Measurements from ENCODE around the gene RGS10.

Gene RGS10

DNA sequence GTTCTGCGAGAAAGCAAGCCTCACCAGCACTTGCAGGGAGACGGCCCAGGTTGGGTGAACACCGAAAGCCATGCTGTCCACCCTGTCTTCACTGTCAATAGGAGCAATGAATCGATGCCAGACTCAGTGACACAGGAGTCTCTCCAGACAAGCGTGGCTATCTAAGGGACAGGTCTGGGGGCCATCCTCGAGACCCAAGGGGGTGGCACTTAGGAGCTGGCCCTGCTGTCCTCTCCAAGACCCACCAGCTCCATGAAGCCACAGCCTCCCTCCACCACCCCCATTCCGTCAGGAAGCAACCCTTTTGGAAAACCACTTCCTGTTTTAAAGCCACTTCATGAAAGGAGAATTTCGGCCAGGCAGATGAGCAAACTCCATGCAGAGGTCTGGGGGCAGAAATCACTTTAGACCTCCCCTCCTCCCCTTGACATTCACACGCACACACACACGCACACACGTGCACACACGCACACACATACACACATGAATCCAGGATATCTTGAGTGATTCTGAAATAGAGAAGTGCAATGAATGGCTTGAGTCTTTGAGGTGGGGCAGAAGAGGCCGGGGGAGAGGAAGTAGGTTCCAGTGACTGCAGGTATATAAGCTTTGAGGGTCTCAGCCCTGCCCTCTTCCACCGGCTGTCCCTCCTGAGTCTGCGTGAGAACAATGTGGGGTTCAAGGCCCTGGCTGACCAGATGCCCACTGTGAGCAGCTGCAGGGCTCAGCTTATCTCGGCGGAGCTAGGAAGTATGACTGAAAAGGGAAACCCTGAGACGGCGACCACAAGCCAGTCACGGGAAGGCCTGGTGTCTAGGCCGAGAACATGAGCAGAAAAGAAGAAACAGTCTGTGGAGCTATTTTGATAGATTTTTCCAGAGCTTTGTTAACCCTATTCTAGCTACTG, 25.0 kb downstream of the RGS10 start:
- DNase-seq, result no peak

DNA sequence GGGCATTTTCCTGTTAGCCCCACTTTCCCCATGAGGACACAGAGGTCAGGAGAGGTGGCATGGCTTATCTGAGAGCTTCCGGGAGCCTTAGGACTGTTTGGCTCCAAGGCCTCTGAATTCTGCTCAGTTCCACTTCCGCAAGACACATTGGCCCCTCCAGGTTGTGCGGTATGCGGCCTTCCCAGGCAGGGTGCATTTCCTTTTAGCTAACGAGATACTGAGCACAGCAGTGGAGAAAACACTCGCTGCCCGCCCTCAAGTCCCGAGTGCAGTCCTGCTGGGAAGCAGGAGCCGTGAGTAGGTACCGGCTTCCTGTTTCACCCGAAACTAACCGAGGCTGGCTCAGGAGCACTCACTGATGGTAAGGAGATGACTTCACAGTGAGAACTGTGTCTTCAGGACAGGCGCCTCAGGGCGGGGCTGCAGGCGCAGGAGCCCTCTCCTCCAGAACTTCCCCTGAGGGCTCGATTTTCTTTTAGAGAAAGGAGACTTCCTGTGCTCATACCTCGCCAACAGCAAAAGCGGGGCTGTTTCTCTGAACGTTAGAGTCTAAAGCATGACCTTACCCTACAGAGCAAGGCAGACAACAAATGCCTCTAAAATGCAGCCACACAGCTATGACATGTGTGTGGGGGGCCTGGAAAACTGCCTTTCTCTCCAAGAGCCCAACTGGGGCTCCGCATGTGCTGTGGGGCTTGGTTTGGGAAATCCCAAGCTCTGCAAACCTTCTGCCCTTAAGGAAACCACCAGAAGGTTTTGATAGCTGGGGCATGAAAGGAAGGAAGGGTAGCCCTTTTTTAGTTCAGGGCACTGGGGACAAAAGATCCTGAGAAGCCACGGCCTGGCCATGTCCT, 25.9 kb downstream of the RGS10 start:
- DNase-seq, result no peak

DNA sequence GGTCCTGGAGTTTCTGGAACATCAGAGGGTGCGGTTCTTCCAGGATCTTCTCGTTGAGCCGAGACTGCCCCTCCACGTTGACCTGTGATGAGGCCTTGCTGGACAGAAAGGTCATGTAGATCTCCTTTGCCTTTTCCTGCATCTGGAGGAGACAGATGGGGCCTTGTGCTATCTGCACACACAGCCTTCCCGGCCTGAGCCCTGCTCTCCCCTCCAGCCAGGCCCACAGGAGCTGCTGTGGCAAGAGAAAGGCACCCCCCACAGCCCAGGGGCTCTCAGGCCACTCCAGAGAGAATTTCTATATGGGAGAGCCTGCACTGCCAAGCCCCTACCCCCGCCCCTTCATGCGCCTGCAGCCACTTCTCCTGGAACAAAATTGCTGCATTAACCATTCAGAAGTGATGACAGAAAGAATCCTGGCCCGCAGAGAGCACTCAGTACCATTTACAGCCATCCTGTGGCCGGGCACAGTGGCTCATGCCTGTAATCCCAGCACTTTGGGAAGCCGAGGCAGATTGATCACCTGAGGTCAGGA, 26.9 kb downstream of the RGS10 start:
- DNase-seq, result no peak

DNA sequence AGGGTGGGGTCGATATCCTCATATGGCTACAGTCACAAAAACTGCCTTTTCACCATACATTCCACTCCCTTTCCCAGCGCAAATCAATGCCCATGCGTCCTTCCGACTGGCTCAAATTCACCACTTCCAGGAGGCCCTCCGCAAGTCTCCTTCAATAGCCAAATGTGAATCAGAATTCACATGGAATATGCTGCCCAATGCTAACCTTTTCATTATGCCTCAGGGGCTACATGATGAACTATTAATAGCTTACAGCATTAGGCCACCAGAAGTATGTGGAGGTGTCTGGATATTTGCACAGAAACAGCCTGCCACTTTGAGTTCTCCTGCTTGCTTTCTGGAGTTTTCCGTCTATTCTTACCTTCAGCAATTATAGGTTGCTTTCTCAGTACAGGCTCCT, 27.7 kb downstream of the RGS10 start:
- DNase-seq, result no peak

DNA sequence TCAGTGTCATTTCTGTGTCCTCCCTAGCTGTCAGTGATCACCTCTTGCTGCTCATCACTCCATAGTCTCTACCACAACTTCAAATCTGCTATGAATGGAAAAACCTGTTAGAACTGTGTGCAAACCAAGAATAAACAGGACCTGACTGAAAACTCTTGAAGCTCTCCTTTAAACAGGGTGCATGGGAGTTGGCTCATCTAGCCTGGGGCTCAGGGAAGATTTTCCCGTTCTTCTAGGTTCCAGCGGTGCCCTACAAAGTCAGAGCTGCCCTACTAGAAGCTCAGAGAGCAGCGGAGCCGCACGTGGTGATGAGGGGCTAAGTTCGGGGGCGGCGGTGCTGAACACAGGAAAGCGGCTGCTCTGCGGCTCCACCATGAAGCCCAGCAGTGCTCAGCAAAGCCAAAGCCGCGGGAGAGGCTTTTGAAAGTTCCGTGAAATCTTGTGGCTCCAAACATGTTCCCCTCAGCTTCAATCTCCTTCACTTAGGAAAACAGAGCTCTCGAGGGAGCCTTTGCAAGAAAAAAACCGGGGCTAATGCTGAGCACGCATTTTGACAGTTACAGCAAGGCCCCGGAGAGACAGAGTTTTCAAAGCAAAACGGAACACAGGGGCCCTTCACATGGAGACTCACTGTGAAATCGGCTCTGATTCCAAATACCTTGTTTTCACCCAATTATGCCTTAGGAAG, 30.5 kb downstream of the RGS10 start:
- DNase-seq, result no peak

DNA sequence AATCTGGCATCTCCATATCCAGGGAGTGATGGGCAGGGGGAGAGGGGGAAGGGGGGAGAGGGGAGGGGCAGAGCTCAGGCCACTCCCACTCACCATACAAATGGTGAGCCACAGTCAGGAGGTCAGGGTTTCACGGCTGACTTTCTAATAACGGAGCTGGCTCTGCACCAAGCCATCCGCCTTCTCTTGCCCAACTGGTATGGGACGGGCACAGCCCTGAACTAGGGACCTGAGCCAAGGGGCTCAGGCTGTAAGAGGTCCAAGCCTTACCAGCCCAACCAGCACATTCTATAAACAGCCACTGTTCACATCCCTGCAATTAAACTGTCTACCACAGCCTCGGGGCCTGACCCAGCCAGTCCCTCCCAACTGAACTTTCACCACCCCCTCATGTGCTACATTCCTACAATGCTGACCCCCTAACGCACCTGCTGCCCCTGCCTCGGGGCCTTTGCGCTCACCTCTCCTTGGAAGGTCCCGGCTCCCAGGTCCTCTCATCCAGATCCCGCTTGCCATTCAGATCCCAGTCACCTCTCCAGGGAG, 32.5 kb downstream of the RGS10 start:
- DNase-seq, result no peak

DNA sequence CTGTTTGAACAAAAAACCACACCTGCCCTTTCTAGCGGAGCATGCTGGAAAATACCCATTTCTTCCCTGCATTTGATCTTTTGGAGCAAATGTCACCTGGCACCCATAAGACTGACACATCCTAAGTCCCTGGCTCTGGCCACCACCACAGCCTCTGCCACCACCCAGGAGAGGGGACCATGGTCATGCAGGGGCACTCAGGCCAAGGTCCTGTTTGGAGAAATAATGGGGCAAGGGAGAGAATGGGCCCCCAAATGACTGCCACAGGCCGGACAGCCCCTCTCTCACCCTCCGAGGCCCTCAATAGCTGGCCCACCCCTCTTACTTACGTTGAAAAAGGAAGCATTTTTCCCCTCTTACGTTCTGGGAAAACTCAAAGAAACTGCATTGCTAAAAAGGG, 35.4 kb downstream of the RGS10 start:
- no peak for DNase-seq

DNA sequence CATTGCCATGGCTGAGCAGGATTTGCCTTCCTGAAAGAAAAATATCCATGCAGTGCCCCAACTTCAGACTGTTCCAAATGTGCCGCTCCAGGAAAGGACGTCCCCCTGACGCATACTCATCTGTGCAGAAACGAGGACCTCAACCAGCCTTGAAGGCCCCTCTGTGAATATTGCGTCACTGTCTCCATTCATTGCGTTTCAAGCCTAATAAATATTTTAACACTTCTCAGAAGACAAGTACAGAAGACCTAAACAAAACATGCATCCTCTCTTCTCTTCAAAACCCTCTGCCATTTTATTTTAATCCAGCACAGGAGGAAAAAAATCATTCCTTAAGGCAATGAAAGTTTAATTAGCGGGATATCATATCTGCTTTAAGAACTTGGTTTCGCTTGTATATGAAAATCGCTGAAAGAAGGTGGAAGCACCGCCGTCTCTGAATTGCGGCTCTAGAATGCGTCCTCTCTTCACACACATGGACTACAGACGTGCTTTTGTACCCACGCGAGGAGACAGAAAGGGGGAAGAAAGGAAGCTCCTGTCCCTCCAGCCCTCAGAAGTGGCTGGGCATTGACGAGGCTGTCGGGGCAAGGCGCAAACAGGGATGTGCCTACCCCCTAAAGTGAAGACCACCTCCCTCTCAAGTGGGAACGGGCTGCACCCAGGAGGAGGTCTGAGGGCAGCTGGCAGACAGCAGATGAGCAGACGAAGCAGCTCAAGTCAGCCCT, 36.8 kb downstream of the RGS10 start:
- DNase-seq, result no peak

DNA sequence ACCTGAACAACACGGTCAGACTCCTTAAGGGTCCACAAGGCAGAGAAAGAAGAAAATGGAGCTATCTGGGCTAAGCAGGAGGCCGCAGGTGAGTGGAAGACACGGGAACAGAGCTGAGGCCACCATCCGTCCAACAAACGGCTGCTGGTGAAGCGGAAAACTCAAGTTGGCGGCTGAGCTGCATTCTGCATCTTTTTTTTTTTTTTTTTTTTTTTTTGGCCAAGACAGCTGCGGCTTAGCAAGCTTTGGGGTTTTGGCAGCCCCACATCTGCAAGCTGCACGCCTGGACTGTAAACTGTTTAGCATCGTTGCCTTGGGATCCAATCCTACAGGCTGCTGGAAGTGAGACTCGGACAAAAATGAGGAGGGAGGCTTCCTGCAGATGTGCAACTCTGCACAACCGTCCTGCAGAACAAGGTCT, 37.4 kb downstream of the RGS10 start:
- no peak for DNase-seq

DNA sequence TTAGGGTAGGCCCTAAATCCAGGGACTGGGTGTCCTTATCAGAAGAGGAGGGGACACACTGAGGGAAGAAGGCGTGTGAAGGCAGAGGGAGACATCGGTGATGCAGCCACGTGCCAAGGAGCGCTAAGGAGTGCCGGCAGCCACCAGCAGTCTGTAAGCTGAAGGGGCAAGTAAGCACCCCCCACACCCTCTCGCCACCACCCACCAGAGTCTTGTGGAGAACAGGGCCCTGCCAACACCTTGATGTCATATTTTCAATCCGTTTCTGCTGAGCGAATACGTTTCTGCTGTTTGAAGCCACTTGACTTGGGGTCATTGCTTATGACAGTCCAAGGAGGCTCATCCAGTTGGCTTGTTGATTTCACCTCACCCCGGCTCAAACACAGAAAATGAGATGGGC, 37.9 kb downstream of the RGS10 start:
- DNase-seq, result no peak

DNA sequence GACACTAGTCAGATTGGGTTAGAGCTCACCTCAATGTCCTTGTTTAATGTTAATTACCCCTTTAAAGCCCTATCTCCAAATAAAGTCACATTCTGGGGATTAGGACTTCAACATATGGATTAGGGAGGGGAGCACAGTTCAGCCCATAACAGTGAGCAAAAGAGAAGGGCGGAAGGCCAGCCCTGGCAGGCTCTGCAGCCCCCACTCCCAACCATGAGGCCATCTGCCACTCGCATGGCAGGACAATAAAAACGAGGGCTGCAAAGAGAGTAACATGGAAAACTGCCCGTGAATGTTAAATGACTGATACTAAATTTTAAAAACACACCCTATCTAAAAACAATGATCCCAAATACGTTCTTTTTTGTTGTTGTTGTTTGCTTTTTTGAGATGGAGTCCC, 38.7 kb downstream of the RGS10 start:
- DNase-seq, result no peak

DNA sequence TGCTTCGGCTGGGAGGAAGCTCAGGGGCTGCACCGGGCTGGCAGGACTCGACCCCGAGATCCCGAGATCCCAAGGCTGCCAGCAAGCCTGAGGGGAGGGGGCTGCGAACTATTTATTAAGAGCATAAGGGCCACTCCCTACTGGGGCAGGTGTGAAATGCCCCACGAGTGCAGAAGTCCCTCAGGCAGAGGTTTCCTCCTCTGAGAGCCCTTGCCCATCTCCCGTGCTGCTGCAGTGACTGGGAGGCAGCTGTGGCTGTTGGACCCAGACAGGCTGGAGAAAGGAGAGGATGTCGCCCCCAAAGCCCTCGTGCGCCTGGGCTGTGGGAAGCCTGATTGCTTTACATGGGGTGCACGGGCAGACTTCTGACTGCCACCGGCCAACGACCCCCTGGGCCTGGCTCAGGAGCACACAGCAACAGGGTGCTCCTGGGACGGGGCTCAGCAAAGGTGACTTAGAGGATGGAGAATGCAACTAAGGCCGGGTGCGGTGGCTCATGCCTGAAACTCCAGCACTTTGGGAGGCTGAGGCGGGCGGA, 39.8 kb downstream of the RGS10 start:
- no peak for DNase-seq

DNA sequence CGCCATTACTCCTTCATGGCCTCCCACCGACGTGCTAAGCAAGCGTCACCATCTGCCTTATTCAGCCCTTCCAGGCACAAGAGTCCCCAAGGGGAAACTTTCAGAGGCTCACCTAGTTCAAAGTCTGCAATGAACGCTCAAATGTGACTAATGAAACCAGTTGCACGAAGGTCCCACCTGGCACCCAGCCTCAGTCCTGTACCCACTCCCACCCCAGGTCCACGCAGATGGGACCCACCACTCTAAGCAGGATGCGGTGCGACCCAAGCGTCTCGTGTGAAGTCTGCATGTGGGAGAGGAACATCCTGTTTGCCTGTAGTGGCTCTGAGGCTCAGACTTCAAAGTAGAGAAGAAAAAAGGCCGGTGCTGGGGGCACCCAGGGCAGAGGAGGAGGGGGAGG, 40.3 kb downstream of the RGS10 start:
- DNase-seq, result no peak

DNA sequence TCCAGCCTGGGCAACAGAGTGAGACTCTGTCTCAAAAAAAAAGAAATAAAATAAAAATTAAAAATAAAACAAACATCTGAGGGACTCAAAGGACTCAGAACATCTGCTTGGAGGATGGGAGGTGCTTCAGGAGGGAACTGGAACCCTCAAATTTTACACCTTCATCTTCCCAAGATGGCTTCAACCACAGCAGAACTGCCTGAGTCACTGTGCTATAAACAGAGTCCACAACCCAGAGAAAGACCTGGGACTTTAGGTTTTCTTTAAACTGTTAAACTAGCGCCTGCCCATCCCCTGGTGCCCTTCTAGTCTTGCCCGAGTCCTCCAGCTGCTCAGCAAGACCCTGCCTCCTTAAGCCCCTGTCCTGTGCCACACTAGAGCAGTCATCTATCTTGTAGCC, 40.8 kb downstream of the RGS10 start:
- no peak for DNase-seq

DNA sequence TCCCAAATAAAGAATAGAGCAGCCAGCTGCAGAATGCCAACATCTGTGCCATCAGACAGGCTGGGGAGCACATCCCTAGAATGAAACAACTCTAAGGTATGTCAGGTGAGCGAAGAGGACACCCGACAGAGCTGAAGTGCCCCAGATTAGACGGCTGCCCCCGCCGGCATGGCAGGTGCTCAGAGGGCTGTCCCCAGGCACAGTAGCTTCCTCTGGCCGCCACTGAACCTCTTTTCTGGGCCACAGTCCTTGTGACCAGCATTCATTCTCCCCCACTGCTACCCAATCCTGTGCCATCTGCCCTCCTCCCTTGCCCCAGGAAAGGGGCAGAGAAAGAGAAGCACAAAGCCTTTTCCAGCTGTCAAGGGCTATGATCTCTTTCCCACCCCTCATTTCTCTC, 41.7 kb downstream of the RGS10 start:
- DNase-seq, result no peak

DNA sequence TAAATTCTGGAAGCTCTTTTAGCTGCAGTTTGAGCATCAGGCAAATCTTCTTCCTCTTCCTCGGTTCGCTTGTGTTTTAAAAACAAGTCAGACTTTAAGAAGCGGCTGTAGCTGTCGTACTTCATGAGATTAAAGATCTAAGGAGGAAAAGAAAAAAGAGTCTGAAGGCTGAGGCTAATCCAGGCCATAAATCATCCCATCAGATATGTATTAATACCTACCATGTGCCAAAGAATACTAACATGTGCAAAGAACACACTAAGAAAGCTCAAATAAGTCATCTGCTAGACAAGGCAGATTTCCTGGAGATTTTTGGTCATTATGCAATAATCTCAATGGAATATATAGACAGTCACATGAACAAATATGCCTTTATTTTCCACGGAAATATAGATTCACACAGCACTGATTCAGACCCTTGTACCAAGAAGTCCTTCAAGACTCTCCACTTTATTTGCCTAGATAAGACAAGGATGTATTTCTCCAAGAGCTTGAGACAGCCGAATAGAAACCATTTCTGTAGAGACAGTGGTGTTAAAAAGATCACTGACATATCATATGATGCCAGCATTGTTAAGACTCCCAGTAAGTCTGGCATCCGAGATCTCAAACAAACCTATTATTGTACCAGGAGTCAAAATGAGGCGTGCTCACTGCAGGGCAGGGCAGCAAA, 42.3 kb downstream of the RGS10 start:
- no peak for DNase-seq

DNA sequence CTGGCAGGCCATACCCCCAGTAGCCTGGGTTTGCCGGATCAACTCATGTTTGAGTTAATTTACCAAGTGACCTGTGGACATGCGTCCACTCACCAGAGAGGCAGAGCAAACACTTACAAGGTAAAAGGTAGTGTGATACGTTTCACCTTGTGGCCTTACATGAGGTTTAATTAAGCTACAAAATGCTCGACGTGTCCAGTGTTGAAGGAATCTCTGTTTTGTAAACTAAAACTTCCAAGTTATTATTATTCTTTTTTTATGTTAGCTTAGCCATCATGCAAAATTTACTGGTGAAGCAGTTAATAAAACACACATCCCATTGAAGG, 42.9 kb downstream of the RGS10 start:
- no peak for DNase-seq

DNA sequence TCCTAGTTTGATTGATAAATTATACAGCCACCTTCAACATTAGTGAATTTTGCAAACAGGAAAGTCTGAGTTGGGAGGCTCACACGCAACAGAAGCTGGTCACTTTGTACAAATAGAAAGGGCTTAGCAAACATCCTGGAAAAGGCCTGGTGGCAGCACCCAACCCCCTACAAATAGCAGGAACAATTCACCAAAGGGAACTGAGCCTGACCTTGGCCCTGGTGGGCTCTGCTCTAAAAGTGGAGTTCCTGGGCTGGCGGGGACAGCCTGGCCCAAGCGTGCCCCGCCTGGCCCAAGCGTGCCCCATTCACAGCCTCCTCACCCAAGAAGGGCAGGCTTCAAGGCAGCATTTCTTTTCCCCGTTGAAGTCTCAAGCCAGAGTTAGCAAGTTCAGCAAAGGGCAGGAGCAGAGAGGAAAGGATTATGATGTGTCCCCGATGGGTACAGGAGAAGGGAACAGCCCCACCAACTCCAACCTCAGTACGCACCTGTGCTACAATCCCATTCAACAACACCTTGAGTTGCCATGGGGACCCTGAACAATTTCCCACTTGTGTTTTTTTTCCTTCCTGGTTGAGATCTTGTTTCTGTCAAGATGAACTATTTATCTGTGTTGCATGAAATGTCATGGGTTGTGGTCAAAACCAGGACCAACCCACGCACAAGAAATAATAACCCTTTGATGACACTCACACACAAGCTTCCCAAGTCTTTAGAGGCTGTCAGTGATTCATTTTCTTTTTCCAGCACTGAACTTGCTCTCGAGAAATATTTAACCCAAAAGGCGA, 43.4 kb downstream of the RGS10 start:
- no peak for DNase-seq

DNA sequence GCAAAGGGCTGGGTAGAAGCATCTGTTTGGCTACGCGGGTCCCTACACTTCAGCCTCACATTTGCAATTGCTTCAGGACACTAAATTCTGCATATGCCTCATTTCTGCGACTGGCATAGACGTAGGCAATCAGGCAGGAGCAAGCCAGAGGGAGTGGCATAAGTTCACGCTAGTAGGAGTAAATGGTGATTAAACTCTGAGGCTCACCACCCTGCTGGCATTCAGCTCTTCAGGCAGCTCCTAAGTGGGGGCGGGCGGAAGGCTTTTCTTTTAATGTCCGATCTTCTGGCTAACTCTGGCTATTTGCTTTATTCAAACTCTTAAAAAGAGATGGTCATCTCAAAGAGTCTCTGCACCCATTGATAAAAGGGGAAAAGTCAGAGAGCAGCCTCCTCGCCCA, 45.3 kb downstream of the RGS10 start:
- DNase-seq, result no peak

DNA sequence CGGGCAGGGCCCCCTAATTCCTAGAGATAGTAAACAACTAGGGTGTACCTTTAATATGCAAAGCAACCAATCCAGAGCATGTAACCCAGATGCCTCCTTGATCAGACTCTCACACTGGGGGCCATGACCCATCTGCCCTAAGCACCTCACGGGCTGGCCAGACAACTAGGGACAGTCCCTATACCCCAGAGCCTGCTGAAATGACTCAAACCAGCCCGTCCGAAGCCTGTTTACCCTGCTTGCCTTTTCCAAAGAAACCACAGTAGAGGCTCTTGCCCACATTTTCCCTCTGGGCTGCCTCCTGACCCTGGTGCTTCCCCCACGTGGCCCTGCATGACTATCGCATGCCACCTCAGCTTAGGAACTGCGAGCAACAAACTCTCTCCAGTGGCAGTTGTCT, 46.2 kb downstream of the RGS10 start:
- DNase-seq, result no peak

DNA sequence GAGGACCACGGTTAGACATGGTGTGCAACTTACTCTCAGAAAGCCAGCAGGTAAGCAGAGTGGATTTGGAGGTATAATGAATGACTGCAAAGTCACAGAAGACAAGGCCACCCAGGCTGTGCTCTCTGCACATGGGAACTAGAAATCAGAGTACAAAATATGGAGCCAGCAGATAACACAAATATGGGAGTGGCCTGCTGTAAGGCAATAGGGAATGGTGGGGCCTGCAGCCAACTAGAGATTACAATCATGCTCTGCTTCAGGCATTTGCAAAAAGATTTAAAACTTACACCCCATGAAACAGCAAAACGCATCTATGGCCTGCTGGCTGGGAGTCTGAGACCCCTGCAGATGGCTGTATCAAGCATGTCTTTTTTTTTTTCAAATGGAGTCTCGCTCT, 47.0 kb downstream of the RGS10 start:
- no peak for DNase-seq

Data from NCI-H1417 treated with DMSO at 0.1 percent for 48 hours (cell line).